Fibroblast of lung (primary cell): ENCODE measurements around the gene SEMA5A. TPM values are rescaled to one million over a fixed set of nuclear protein-coding genes. Genes with fewer than 3 reads are reported as not detected.

Experiments used
- DNase-seq, 2 donors: peaks; one replicate each; pipeline versions ENCODE4 v3.0.0 to v3.0.0-alpha.2; 2010; ENCODE audit warnings: low read depth in 2 of 2
- H2AFZ ChIP-seq: 2 replicates; pipeline ENCODE4 v1.5.1; 2012; ENCODE audit warnings: low read length, control low read depth, inconsistent platforms
- H3K27ac ChIP-seq: 2 replicates; pipeline ENCODE4 v1.5.1; 2011; ENCODE audit warnings: low read length, control low read depth; ENCODE audit not compliant: insufficient read depth
- H3K27me3 ChIP-seq: 2 replicates; pipeline ENCODE4 v1.5.1; 2011; ENCODE audit warnings: mild to moderate bottlenecking, low read length; ENCODE audit not compliant: control insufficient read depth, insufficient read depth
- H3K36me3 ChIP-seq: 2 replicates; pipeline ENCODE4 v1.5.1; 2011; ENCODE audit warnings: low read length; ENCODE audit not compliant: control insufficient read depth, insufficient read depth
- H3K4me1 ChIP-seq: 2 replicates; pipeline ENCODE4 v1.5.1; 2011; ENCODE audit warnings: low read length; ENCODE audit not compliant: control insufficient read depth, insufficient read depth; ENCODE audit errors: extremely low read depth
- H3K4me2 ChIP-seq: 2 replicates; pipeline ENCODE4 v1.5.1; 2011; ENCODE audit warnings: low read length, control low read depth; ENCODE audit not compliant: insufficient read depth; ENCODE audit errors: extremely low read depth
- H3K4me3 ChIP-seq, 4 experiments: fragments of 200-600 bp in 1 of 4; sonication (generic) in 1 of 4; replicated peaks in 1 of 4; 2 replicates each; pipeline ENCODE4 v1.5.1; 2011 to 2016; ENCODE audit warnings: low read length in 4 of 4, low read depth in 3 of 4, mild to moderate bottlenecking in 3 of 4, control low read depth in 2 of 4, inconsistent platforms in 1 of 4, mixed read lengths in 1 of 4; ENCODE audit not compliant: insufficient read depth in 1 of 4; ENCODE audit errors: control extremely low read depth in 1 of 4
- H3K79me2 ChIP-seq: 2 replicates; pipeline ENCODE4 v1.5.1; 2012; ENCODE audit warnings: mild to moderate bottlenecking, low read length, inconsistent platforms; ENCODE audit not compliant: control insufficient read depth, insufficient read depth
- H3K9ac ChIP-seq: 2 replicates; pipeline ENCODE4 v1.5.1; 2011; ENCODE audit warnings: mild to moderate bottlenecking, low read length, control low read depth; ENCODE audit not compliant: insufficient read depth
- H3K9me3 ChIP-seq: 2 replicates; pipeline ENCODE4 v1.5.1; 2012; ENCODE audit warnings: low read depth, low read length; ENCODE audit not compliant: control insufficient read depth, insufficient read depth
- H4K20me1 ChIP-seq: 2 replicates; pipeline ENCODE4 v1.5.1; 2011; ENCODE audit warnings: low read length; ENCODE audit not compliant: control insufficient read depth, insufficient read depth; ENCODE audit errors: extremely low read depth
- EZH2 ChIP-seq: IDR thresholded peaks from 2 replicates; pipeline ENCODE4 v1.5.1; 2012; ENCODE audit warnings: low read length, control low read depth, mild to moderate bottlenecking; ENCODE audit errors: missing control alignments
- polyA plus RNA-seq, 2 donors: library from polyadenylated mRNA; depleted of rRNA in 1 of 2; stranded (reverse) in 1 of 2; unstranded in 1 of 2; fragments of >200 nt; gene quantifications; 2 replicates each; pipeline ENCODE4 v1.2.1, GENCODE V29; 2011 to 2012; ENCODE audit warnings: missing spikeins in 1 of 2
- total RNA-seq: library from RNA; depleted of rRNA; stranded (reverse); fragments of >200 nt; gene quantifications from 2 replicates; pipeline ENCODE4 v1.2.1, GENCODE V29; 2014
- TF ChIP-seq, protein P1 (sequence below), 2 donors: IDR thresholded peaks in 1 of 2; conservative IDR thresholded peaks in 1 of 2; 1 replicate in 1 of 2; 2 replicates in 1 of 2; pipeline ENCODE4 v1.5.1; 2011 to 2012; ENCODE audit warnings: low read length in 2 of 2, control low read depth in 1 of 2, inconsistent platforms in 1 of 2, low read depth in 1 of 2, mild to moderate bottlenecking in 1 of 2

SEMA5A gene
- total and polyA plus RNA-seq, 2 donors (not counting 1 experiment from before 2014, with no cell fraction given) = 30.6 to 49.0 TPM

- H3K9ac ChIP-seq = no peak overlapping the region
- TF ChIP-seq, protein P1, sequence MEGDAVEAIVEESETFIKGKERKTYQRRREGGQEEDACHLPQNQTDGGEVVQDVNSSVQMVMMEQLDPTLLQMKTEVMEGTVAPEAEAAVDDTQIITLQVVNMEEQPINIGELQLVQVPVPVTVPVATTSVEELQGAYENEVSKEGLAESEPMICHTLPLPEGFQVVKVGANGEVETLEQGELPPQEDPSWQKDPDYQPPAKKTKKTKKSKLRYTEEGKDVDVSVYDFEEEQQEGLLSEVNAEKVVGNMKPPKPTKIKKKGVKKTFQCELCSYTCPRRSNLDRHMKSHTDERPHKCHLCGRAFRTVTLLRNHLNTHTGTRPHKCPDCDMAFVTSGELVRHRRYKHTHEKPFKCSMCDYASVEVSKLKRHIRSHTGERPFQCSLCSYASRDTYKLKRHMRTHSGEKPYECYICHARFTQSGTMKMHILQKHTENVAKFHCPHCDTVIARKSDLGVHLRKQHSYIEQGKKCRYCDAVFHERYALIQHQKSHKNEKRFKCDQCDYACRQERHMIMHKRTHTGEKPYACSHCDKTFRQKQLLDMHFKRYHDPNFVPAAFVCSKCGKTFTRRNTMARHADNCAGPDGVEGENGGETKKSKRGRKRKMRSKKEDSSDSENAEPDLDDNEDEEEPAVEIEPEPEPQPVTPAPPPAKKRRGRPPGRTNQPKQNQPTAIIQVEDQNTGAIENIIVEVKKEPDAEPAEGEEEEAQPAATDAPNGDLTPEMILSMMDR (conservative IDR thresholded peaks at IDR 0.05 in 1 of 2, IDR thresholded peaks at IDR 0.05 in 1 of 2; ENCODE audit: low read depth in 1 of 2, low read length in 2 of 2) = no peak
- TF ChIP-seq EZH2 = no peak
- no peaks in the 10 kb centered on the region for H3K27me3 ChIP-seq
- no peaks in the 10 kb centered on the region for H3K9me3 ChIP-seq
- H3K36me3 ChIP-seq = no peaks in the 10 kb centered on the region
- H3K79me2 ChIP-seq = peaks cover 7% of the 10 kb centered on the region
- peak overlapping the region in 1 of 4 experiments; percentile 13 for H3K4me3 ChIP-seq
- DNase-seq = peak; percentile 9 to 63
- no peaks in the 10 kb centered on the region for H4K20me1 ChIP-seq
- peak overlapping the region; percentile 39 for H3K4me2 ChIP-seq
- peak overlapping the region; percentile 34 for H3K27ac ChIP-seq
- peak overlapping the region; percentile 67 for H2AFZ ChIP-seq
- peaks cover 6% of the 10 kb centered on the region for H3K4me1 ChIP-seq
Measured at GRCh38 chr5:9483243-9483642, 62.6 kb downstream of the SEMA5A start.

GRCh38 chr5:9482381-9482780 is 63.5 kb downstream of the SEMA5A start:
- no peak overlapping the region for H3K27ac ChIP-seq
- no peaks in the 10 kb centered on the region for H4K20me1 ChIP-seq
- TF ChIP-seq, protein P1 (conservative IDR thresholded peaks at IDR 0.05 in 1 of 2, IDR thresholded peaks at IDR 0.05 in 1 of 2; ENCODE audit: low read depth in 1 of 2, low read length in 2 of 2) = no peak
- TF ChIP-seq EZH2 = no peak

GRCh38 chr5:9480499-9480898 is 65.4 kb downstream of the SEMA5A start:
- DNase-seq = no peak
- H3K27ac ChIP-seq = no peak overlapping the region
- no peaks in the 10 kb centered on the region for H3K27me3 ChIP-seq
- H3K9me3 ChIP-seq = no peaks in the 10 kb centered on the region
- peaks cover 6% of the 10 kb centered on the region for H3K4me1 ChIP-seq
- TF ChIP-seq, protein P1 (conservative IDR thresholded peaks at IDR 0.05 in 1 of 2, IDR thresholded peaks at IDR 0.05 in 1 of 2; ENCODE audit: low read depth in 1 of 2, low read length in 2 of 2) = no peak
- TF ChIP-seq EZH2 = no peak
- H4K20me1 ChIP-seq = no peaks in the 10 kb centered on the region
- H3K4me3 ChIP-seq = no peak overlapping the region
- no peak overlapping the region for H3K4me2 ChIP-seq
- H3K79me2 ChIP-seq = peaks cover 5% of the 10 kb centered on the region
- no peak overlapping the region for H2AFZ ChIP-seq
- no peaks in the 10 kb centered on the region for H3K36me3 ChIP-seq
- no peak overlapping the region for H3K9ac ChIP-seq

More at GRCh38 chr5:9482381-9482780, 63.5 kb downstream of the SEMA5A start:
- Histone ChIP-seq H3K27me3 (no peaks in the 10 kb centered on the region), H3K9ac (no peak overlapping the region), H3K79me2 (peaks cover 7% of the 10 kb centered on the region), H3K4me1 (peaks cover 6% of the 10 kb centered on the region), H2AFZ (no peak overlapping the region), H3K36me3 (no peaks in the 10 kb centered on the region), H3K4me3 (no peak overlapping the region), H3K4me2 (no peak overlapping the region), H3K9me3 (no peaks in the 10 kb centered on the region)
- DNase-seq = no peak
